SK-N-SH (cell line): ENCODE measurements around the gene TMEM150A. TPM values are rescaled to one million over a fixed set of nuclear protein-coding genes. Genes with fewer than 3 reads are reported as not detected.

ENCODE experiments used
- CTCF ChIA-PET: fragments of 300-600, 350-600 bp; formaldehyde crosslinking; extraction: SDS; loops from one replicate; lab custom pipeline; 2021; lab: Yijun Ruan, JAX
- POLR2A ChIA-PET: fragments of 350-600 bp; sonication (Branson Sonifier 250); formaldehyde crosslinking; extraction: SDS; loops from one replicate; lab custom pipeline; 2020; ENCODE audit warnings: antibody characterized with exemption, inconsistent platforms; lab: Yijun Ruan, JAX
- DNase-seq: peaks from one replicate; pipeline ENCODE4 v3.0.0; 2012
- H2AFZ ChIP-seq: fragments of 200-600 bp; sonication (generic); 2 replicates; pipeline ENCODE4 v1.8.1; 2016; ENCODE audit warnings: antibody characterized with exemption, mild to moderate bottlenecking, low read depth
- H3F3A ChIP-seq: fragments of 200-600 bp; sonication (generic); replicated peaks from 2 replicates; pipeline ENCODE3; 2016; ENCODE audit warnings: antibody characterized with exemption, mild to moderate bottlenecking; ENCODE audit not compliant: insufficient read depth
- H3K27ac ChIP-seq, 2 experiments: fragments of 200-500 bp in 1 of 2; fragments of 200-600 bp in 1 of 2; sonication (Bioruptor generic) in 1 of 2; sonication (generic), shearing (Covaris generic) in 1 of 2; 2 replicates each; pipeline versions ENCODE4 v1.5.1 to v1.6.1; 2014 to 2016; ENCODE audit warnings: low read depth in 2 of 2, inconsistent platforms in 1 of 2, low read length in 1 of 2, mild to moderate bottlenecking in 1 of 2, mixed read lengths in 1 of 2
- H3K27me3 ChIP-seq: fragments of 200-600 bp; sonication (generic), shearing (Covaris generic); 2 replicates; pipeline ENCODE4 v1.6.1; 2016; ENCODE audit warnings: mixed run types; ENCODE audit not compliant: insufficient read depth
- H3K36me3 ChIP-seq, 2 experiments: fragments of 200-500 bp in 1 of 2; fragments of 200-600 bp in 1 of 2; sonication (Bioruptor generic) in 1 of 2; sonication (generic) in 1 of 2; replicated peaks in 1 of 2; 2 replicates each; pipeline versions ENCODE3 to v1.5.1; 2014 to 2016; ENCODE audit warnings: low read length in 1 of 2, mild to moderate bottlenecking in 1 of 2; ENCODE audit not compliant: insufficient read depth in 2 of 2, control insufficient read depth in 1 of 2
- H3K4me1 ChIP-seq, 2 experiments: fragments of 200-500 bp in 1 of 2; fragments of 200-600 bp in 1 of 2; sonication (Bioruptor generic) in 1 of 2; sonication (generic), shearing (Covaris generic) in 1 of 2; 2 replicates each; pipeline versions ENCODE4 v1.5.1 to v1.6.1; 2014 to 2016; ENCODE audit warnings: low read depth in 1 of 2, low read length in 1 of 2, mixed run types in 1 of 2; ENCODE audit not compliant: insufficient read depth in 2 of 2, control insufficient read depth in 1 of 2
- H3K4me2 ChIP-seq: fragments of 200-600 bp; sonication (generic), shearing (Covaris generic); 2 replicates; pipeline ENCODE4 v1.6.1; 2017; ENCODE audit warnings: mixed run types
- H3K4me3 ChIP-seq, 2 experiments: fragments of 200-500 bp in 1 of 2; fragments of 200-600 bp in 1 of 2; sonication (Bioruptor generic) in 1 of 2; sonication (generic), shearing (Covaris generic) in 1 of 2; 2 replicates each; pipeline versions ENCODE4 v1.5.1 to v1.8.1; 2014 to 2016; ENCODE audit warnings: low read depth in 2 of 2, inconsistent platforms in 1 of 2, low read length in 1 of 2, mild to moderate bottlenecking in 1 of 2, mixed read lengths in 1 of 2, moderate library complexity in 1 of 2
- H3K79me2 ChIP-seq: fragments of 200-600 bp; sonication (generic); 2 replicates; pipeline ENCODE4 v1.8.1; 2017; ENCODE audit warnings: mild to moderate bottlenecking; ENCODE audit not compliant: insufficient read depth
- H3K9ac ChIP-seq: fragments of 200-600 bp; sonication (generic); 2 replicates; pipeline ENCODE4 v1.6.1; 2017; ENCODE audit warnings: mixed run types
- H3K9me2 ChIP-seq: fragments of 200-600 bp; sonication (generic); 2 replicates; pipeline ENCODE4 v1.6.1; 2017; ENCODE audit warnings: mixed run types
- H3K9me3 ChIP-seq: fragments of 200-600 bp; sonication (generic); 2 replicates; pipeline ENCODE4 v1.6.1; 2017; ENCODE audit warnings: mixed run types, mild to moderate bottlenecking, moderate library complexity
- H4K20me1 ChIP-seq: fragments of 200-600 bp; sonication (generic); 2 replicates; pipeline ENCODE4 v1.6.1; 2017; ENCODE audit warnings: mild to moderate bottlenecking, mixed run types; ENCODE audit not compliant: insufficient read depth
- EP300 ChIP-seq, 2 experiments: IDR thresholded peaks; 2 replicates each; pipeline versions ENCODE4 v1.4.0 to v1.6.1; 2012; ENCODE audit warnings: borderline replicate concordance in 1 of 2, low read depth in 1 of 2, low read length in 1 of 2
- EZH2phosphoT487 ChIP-seq: fragments of 200-600 bp; sonication (generic); IDR thresholded peaks from 2 replicates; pipeline ENCODE4 v1.6.1; 2017; ENCODE audit warnings: low read depth, mixed run types, mild to moderate bottlenecking, antibody characterized with exemption, moderate library complexity, borderline replicate concordance
- FOSL2 ChIP-seq: IDR thresholded peaks from 2 replicates; pipeline ENCODE4 v1.4.0; 2012; ENCODE audit warnings: low read depth, mild to moderate bottlenecking, moderate library complexity, borderline replicate concordance
- FOXM1 ChIP-seq: IDR thresholded peaks from 2 replicates; pipeline ENCODE4 v1.4.0; 2012; ENCODE audit warnings: low read depth, mild to moderate bottlenecking
- GABPA ChIP-seq: IDR thresholded peaks from 2 replicates; pipeline ENCODE4 v1.4.0; 2012; ENCODE audit warnings: low read depth, mild to moderate bottlenecking
- GATA2 ChIP-seq: sonication (generic); formaldehyde crosslinking; IDR thresholded peaks from 2 replicates; pipeline ENCODE4 v1.5.0; 2020; ENCODE audit warnings: mild to moderate bottlenecking, missing genetic modification reagents
- JUND ChIP-seq: IDR thresholded peaks from 2 replicates; pipeline ENCODE4 v1.4.0; 2012
- MEF2A ChIP-seq: IDR thresholded peaks from 2 replicates; pipeline ENCODE4 v1.4.0; 2012; ENCODE audit warnings: low read depth, borderline replicate concordance
- NFIC ChIP-seq: IDR thresholded peaks from 2 replicates; pipeline ENCODE4 v1.4.0; 2012; ENCODE audit warnings: borderline replicate concordance
- POLR2AphosphoS5 ChIP-seq: IDR thresholded peaks from 2 replicates; pipeline ENCODE4 v1.6.1; 2012; ENCODE audit warnings: low read depth, low read length
- RAD21 ChIP-seq: IDR thresholded peaks from 2 replicates; pipeline ENCODE4 v1.6.1; 2012; ENCODE audit warnings: mild to moderate bottlenecking, low read length
- RCOR1 ChIP-seq: fragments of 150-350 bp; IDR thresholded peaks from 2 replicates; pipeline ENCODE4 v1.6.1; 2017; ENCODE audit warnings: antibody characterized with exemption, low read length
- SMC3 ChIP-seq: IDR thresholded peaks from 2 replicates; pipeline ENCODE4 v1.6.1; 2012; ENCODE audit warnings: low read depth, low read length, improper control_type of control experiment
- TCF12 ChIP-seq: IDR thresholded peaks from 2 replicates; pipeline ENCODE4 v1.4.0; 2012
- TEAD4 ChIP-seq: IDR thresholded peaks from 2 replicates; pipeline ENCODE4 v1.4.0; 2012; ENCODE audit warnings: mild to moderate bottlenecking, borderline replicate concordance; ENCODE audit not compliant: insufficient read depth
- WGBS: methylation state at CpG from one replicate; pipeline ENCODE4 v1.1.6; 2017; ENCODE audit warnings: low lambda C conversion rate; 5-methylcytosine and 5-hydroxymethylcytosine counted together
- polyA plus RNA-seq, 3 experiments: library from polyadenylated mRNA; depleted of rRNA; stranded (reverse); fragments of >200 nt; gene quantifications; 2 replicates each; pipeline ENCODE4 v1.2.3, GENCODE V29; 2012
- TF ChIP-seq, protein P1 (sequence below): IDR thresholded peaks from 2 replicates; pipeline ENCODE4 v1.4.0; 2012; ENCODE audit warnings: low read depth, borderline replicate concordance
- TF ChIP-seq, protein P2 (sequence below): IDR thresholded peaks from 2 replicates; pipeline ENCODE4 v1.4.0; 2012; ENCODE audit warnings: low read depth, borderline replicate concordance
- TF ChIP-seq, protein P3 (sequence below): IDR thresholded peaks from 2 replicates; pipeline ENCODE4 v1.4.0; 2012; ENCODE audit warnings: low read depth
- TF ChIP-seq, protein P4 (sequence below): fragments of 150-350 bp; IDR thresholded peaks from 2 replicates; pipeline ENCODE4 v1.6.1; 2016; ENCODE audit warnings: mild to moderate bottlenecking, low read depth, low read length
- TF ChIP-seq, protein P5 (sequence below): fragments of 150-350 bp; IDR thresholded peaks from 2 replicates; pipeline ENCODE4 v1.6.1; 2017; ENCODE audit warnings: antibody characterized with exemption, low read length, low read depth, borderline replicate concordance

Gene TMEM150A
- polyA plus RNA-seq, 1 of the 3 experiments (the other 2 are of a cell fraction), result 20.2 TPM

DNA sequence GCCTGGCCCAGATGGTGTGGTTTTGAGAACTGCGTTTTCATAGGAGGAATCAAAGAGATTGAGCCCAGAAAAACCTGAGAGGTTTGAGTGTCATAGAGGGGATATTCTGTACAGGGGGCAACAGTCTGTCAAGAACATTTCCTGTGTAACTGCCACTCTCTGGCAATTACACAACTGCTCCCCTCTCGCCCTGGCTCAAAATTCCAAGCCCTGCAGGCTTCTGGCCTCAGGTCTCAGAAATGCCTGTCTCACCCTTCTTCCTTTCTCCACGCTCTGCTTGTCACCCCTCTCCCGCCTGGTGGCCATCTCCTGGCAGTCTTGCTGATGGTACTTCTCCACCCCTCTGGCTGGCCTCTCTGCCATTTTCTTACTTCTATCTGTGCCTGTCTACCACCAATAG, 14.3 kb downstream of the TMEM150A start:
- POLR2A ChIA-PET, result no interaction called here

DNA sequence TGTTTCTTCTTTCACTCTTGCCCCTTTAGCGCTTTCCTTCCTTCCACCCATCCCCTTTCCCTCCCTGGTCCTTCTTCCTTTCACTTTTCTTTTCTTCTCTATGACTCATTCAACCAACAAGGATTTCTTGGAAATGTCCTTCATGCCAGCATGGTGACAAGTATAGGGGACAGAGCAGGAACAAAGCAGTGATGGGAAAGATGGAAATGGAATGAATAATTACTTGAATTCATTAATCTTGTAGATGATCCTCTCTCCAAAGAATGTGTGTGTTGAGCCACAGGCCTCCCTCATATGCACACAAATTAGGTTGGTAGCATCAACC, 16.8 kb downstream of the TMEM150A start:
- Histone ChIP-seq H3K4me3 (no peak overlapping the region), H3K9me3 (no peaks in the 10 kb centered on the region), H3K4me1 (peaks cover 10 to 11% of the 10 kb centered on the region in 2 experiments; a peak in 2 of 4 replicates), H3F3A (no peaks in the 10 kb centered on the region), H3K9me2 (no peaks in the 10 kb centered on the region), H4K20me1 (no peaks in the 10 kb centered on the region), H3K9ac (no peak overlapping the region), H3K36me3 (no peaks in the 10 kb centered on the region), H3K79me2 (no peaks in the 10 kb centered on the region), H3K27ac (peak overlapping the region in 1 of 2 experiments; percentile 14; a peak in 1 of 4 replicates), H3K27me3 (no peaks in the 10 kb centered on the region), H2AFZ (peak overlapping the region; percentile 86), H3K4me2 (peak overlapping the region; percentile 19; the same call in 1 of the 2 replicates)
- DNase-seq, result no peak
- CTCF ChIA-PET, result interaction anchor here (0.7 to 1.3 kb wide), 3 partner anchors 10 to 52 kb away, joined by 3 to 5 read pairs (median 4); partner anchors contain the start of gene RNF181
- POLR2A ChIA-PET, result no interaction called here
- 96% methylated on average over 1 of the region's 1 CpG for WGBS
- TF ChIP-seq, protein P1, sequence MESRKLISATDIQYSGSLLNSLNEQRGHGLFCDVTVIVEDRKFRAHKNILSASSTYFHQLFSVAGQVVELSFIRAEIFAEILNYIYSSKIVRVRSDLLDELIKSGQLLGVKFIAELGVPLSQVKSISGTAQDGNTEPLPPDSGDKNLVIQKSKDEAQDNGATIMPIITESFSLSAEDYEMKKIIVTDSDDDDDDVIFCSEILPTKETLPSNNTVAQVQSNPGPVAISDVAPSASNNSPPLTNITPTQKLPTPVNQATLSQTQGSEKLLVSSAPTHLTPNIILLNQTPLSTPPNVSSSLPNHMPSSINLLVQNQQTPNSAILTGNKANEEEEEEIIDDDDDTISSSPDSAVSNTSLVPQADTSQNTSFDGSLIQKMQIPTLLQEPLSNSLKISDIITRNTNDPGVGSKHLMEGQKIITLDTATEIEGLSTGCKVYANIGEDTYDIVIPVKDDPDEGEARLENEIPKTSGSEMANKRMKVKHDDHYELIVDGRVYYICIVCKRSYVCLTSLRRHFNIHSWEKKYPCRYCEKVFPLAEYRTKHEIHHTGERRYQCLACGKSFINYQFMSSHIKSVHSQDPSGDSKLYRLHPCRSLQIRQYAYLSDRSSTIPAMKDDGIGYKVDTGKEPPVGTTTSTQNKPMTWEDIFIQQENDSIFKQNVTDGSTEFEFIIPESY, result no peak
- TF ChIP-seq NFIC, result no peak
- no peak for TF ChIP-seq SMC3
- peak; percentile 47 for TF ChIP-seq FOSL2
- peak; percentile 25; the same call in 1 of the 2 replicates for TF ChIP-seq JUND
- no peak; the same call in 1 of the 2 replicates for TF ChIP-seq TCF12

More for the DNA sequence above, 14.3 kb downstream of the TMEM150A start:
- DNase-seq, result no peak
- Histone ChIP-seq H3K9ac (no peak overlapping the region), H3K4me1 (peaks cover 10 to 11% of the 10 kb centered on the region in 2 experiments; a peak in 2 of 4 replicates), H3K9me2 (no peaks in the 10 kb centered on the region), H3K4me2 (no peak overlapping the region), H3K9me3 (no peaks in the 10 kb centered on the region), H3K27ac (no peak overlapping the region), H3K27me3 (no peaks in the 10 kb centered on the region), H2AFZ (no peak overlapping the region), H3K79me2 (no peaks in the 10 kb centered on the region), H3F3A (no peaks in the 10 kb centered on the region), H3K4me3 (no peak overlapping the region), H3K36me3 (no peaks in the 10 kb centered on the region), H4K20me1 (no peaks in the 10 kb centered on the region)
- WGBS, result 79% methylated on average over 4 of the region's 4 CpGs
- TF ChIP-seq, protein P2, sequence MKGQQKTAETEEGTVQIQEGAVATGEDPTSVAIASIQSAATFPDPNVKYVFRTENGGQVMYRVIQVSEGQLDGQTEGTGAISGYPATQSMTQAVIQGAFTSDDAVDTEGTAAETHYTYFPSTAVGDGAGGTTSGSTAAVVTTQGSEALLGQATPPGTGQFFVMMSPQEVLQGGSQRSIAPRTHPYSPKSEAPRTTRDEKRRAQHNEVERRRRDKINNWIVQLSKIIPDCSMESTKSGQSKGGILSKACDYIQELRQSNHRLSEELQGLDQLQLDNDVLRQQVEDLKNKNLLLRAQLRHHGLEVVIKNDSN, result no peak
- TF ChIP-seq POLR2AphosphoS5 (no peak), SMC3 (no peak), FOXM1 (no peak), RCOR1 (no peak), MEF2A (no peak), RAD21 (no peak), GATA2 (CRISPR knock-in tag) (no peak), GABPA (no peak), EZH2phosphoT487 (no peak), FOSL2 (no peak), EP300 (IDR thresholded peaks at IDR 0.05; ENCODE audit: borderline replicate concordance in 1 of 2, low read depth in 1 of 2, low read length in 1 of 2) (no peak), JUND (no peak), TEAD4 (no peak)
- TF ChIP-seq, protein P3, sequence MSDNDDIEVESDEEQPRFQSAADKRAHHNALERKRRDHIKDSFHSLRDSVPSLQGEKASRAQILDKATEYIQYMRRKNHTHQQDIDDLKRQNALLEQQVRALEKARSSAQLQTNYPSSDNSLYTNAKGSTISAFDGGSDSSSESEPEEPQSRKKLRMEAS, result no peak
- TF ChIP-seq, protein P4, sequence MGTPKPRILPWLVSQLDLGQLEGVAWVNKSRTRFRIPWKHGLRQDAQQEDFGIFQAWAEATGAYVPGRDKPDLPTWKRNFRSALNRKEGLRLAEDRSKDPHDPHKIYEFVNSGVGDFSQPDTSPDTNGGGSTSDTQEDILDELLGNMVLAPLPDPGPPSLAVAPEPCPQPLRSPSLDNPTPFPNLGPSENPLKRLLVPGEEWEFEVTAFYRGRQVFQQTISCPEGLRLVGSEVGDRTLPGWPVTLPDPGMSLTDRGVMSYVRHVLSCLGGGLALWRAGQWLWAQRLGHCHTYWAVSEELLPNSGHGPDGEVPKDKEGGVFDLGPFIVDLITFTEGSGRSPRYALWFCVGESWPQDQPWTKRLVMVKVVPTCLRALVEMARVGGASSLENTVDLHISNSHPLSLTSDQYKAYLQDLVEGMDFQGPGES, result no peak
- TF ChIP-seq, protein P5, sequence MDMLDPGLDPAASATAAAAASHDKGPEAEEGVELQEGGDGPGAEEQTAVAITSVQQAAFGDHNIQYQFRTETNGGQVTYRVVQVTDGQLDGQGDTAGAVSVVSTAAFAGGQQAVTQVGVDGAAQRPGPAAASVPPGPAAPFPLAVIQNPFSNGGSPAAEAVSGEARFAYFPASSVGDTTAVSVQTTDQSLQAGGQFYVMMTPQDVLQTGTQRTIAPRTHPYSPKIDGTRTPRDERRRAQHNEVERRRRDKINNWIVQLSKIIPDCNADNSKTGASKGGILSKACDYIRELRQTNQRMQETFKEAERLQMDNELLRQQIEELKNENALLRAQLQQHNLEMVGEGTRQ, result no peak
- CTCF ChIA-PET, result no interaction called here
